ENCODE data around the gene HABP4. TPM values are rescaled to one million over a fixed set of nuclear protein-coding genes. Genes with fewer than 3 reads are reported as not detected.

The HABP4 gene
- total and polyA plus RNA-seq, 10 of the 15 experiments (the other 5 are each of a cell fraction or from before 2014, with no cell fraction given), result 1.6 to 15.4 (median 11.6) TPM

- Histone ChIP-seq H3K4me3 (no peak overlapping the region), H3K79me2 (ENCODE audit: control insufficient read depth, insufficient read depth, low read length) (no peaks in the 10 kb centered on the region), H3K27me3 (replicated peaks in 1 of 2; ENCODE audit: control insufficient read depth in 2 of 2, insufficient read depth in 2 of 2, low read length in 1 of 2) (no peaks in the 10 kb centered on the region), H3K9ac (ENCODE audit: control insufficient read depth, insufficient read depth, low read length) (no peak overlapping the region), H3K4me2 (ENCODE audit: control insufficient read depth, insufficient read depth) (no peak overlapping the region), H4K20me1 (ENCODE audit: control insufficient read depth, insufficient read depth) (no peaks in the 10 kb centered on the region), H3K36me3 (ENCODE audit: control insufficient read depth in 2 of 2, insufficient read depth in 2 of 2, low read length in 1 of 2) (no peaks in the 10 kb centered on the region), H3K9me3 (replicated peaks; ENCODE audit: control insufficient read depth, insufficient read depth, low read length) (no peaks in the 10 kb centered on the region), H3K4me1 (ENCODE audit: control insufficient read depth, insufficient read depth, low read length) (no peaks in the 10 kb centered on the region), H3K27ac (ENCODE audit: control insufficient read depth, insufficient read depth) (no peak overlapping the region), H2AFZ (ENCODE audit: control insufficient read depth, low read depth, low read length) (no peak overlapping the region)
- WGBS (ENCODE audit: insufficient coverage, insufficient replicate concordance, low lambda C conversion rate, missing lambda C conversion rate), result 73% methylated on average over 12 of the region's 12 CpGs
- RAD21 ChIA-PET (ENCODE audit: unreplicated experiment), result no interaction called here
- BruUV-seq (replicated peaks), result no TSS peak
- SMC1A ChIA-PET (ENCODE audit: uncharacterized antibody, unreplicated experiment), result no interaction called here
- no peak for DNase-seq (ENCODE audit: low read depth, low spot score)
- no peak for ATAC-seq
- in situ Hi-C loops (cut with MboI), result no loop called here
- POLR2A ChIA-PET, result no interaction called here
- intact Hi-C loops (cut with micrococcal nuclease; ENCODE audit: unreplicated experiment), result no loop called here
- CTCF ChIA-PET, result no interaction called here
- FAIRE-seq, result no peak
- TF ChIP-seq FOXM1 (IDR thresholded peaks at IDR 0.05; ENCODE audit: low read depth, low read length) (no peak), SREBF2 (IDR thresholded peaks at IDR 0.05; ENCODE audit: low read length) (no peak), ZNF592 (IDR thresholded peaks at IDR 0.05) (no peak), NR2C1 (IDR thresholded peaks at IDR 0.05) (no peak), ZBTB40 (IDR thresholded peaks at IDR 0.05; ENCODE audit: borderline replicate concordance) (no peak), DPF2 (IDR thresholded peaks at IDR 0.05) (no peak), PRDM15 (CRISPR knock-in tag; IDR thresholded peaks at IDR 0.05) (no peak), PKNOX1 (IDR thresholded peaks at IDR 0.05) (no peak), MYB (IDR thresholded peaks at IDR 0.05; ENCODE audit: borderline replicate concordance, low read depth, low read length) (no peak), RAD21 (IDR thresholded peaks at IDR 0.05; ENCODE audit: insufficient read depth, low read depth, low read length) (no peak), ZNF24 (IDR thresholded peaks at IDR 0.05) (no peak), BMI1 (IDR thresholded peaks at IDR 0.05; ENCODE audit: borderline replicate concordance) (no peak)
These were observed 43.1 kb downstream of the HABP4 start for GRCh38 chr9:96492993-96493531.

Data from GM12878 (cell line).